HG02973 (cell line): ENCODE data around the gene SLC38A1.

Source experiments
- ATAC-seq: cut with Tn5 transposase; IDR thresholded peaks from one replicate; pipeline ENCODE4 v1.9.1; 2021; ENCODE audit warnings: moderate library complexity; ENCODE audit not compliant: unreplicated experiment

The SLC38A1 gene

DNA sequence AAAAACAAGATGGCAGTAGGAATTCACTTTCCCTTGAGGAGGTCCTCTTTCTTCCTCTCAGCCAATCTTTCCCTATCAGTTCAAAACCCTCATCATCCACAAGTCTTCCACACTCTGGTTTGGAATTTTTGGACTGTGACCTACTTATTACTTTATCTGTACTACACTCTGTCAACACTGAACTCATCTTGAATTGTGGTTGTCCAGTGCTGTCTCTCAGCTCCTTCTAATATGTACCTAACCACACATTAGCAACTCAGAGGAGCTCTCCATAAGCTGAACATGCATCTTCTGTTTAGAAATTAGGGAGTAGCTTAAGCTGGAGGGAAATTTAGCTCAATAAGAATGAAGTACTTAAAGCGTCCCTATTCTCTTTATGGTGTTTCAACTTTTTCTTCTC, 34.8 kb downstream of the SLC38A1 start:
- no peak for ATAC-seq

GRCh38 chr12:46233423-46233822, 35.4 kb downstream of the SLC38A1 start:
- ATAC-seq: no peak

DNA sequence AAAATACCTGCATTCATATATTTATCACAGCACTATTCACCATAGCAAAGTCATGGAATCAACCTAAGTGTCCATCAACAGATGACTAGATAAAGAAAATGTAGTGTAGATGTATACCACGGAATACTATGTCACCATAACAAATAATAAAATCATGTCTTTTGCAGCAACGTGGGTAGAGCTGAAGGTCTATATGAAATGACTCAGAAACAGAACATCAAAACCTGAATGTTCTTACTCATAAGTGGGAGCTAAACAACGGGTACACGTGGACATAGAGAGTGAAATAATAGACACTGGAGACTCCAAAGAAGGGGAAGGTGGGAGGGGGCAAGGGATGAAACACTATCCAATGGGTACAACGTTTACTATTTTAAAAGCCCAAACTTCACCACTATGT, 37.9 kb downstream of the SLC38A1 start:
- no peak for ATAC-seq

- no peak for ATAC-seq
Observed at GRCh38 chr12:46230306-46230705, 38.5 kb downstream of the SLC38A1 start.

- no peak for ATAC-seq
Observed at GRCh38 chr12:46227616-46228015, 41.2 kb downstream of the SLC38A1 start.

DNA sequence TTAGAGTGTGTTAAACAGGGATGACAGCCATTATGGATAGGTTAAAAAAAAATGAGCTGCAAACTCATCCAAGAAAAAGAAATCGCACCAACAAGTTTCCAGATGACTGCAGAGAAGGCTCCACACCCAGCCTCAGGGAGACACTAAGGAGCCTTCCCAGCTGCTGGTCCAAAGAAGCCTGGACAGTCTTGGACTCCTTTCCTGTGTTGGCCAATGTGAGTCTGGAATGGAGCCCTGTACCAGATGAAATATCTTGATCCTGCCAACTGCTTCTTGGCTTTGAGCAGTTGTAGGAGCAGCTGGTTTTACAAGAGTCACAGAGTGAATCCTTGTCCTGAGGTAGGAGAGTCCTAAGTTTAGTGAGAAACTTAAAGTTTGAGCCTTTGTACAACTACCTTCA, 44.5 kb downstream of the SLC38A1 start:
- ATAC-seq: no peak

GRCh38 chr12:46223047-46223446, 45.8 kb downstream of the SLC38A1 start:
- ATAC-seq: no peak

DNA sequence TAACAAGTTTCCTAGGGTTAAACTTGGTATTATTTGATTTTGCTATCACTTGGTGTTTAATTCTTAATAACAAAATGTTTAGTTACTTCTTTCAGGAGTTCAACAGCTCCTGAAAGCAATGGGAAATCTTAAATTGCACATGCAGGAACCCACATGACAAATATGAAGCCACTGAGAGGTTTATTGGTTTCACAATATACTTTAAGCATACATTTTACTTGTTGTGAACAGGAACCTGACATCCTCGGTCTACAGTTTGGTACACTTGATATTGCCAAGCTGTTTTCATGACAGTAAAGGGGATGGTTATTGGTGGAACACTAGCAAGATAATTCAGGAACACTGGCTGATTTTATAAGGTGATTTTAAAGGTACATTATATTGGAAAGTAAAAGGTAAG, 46.2 kb downstream of the SLC38A1 start:
- no peak for ATAC-seq

DNA sequence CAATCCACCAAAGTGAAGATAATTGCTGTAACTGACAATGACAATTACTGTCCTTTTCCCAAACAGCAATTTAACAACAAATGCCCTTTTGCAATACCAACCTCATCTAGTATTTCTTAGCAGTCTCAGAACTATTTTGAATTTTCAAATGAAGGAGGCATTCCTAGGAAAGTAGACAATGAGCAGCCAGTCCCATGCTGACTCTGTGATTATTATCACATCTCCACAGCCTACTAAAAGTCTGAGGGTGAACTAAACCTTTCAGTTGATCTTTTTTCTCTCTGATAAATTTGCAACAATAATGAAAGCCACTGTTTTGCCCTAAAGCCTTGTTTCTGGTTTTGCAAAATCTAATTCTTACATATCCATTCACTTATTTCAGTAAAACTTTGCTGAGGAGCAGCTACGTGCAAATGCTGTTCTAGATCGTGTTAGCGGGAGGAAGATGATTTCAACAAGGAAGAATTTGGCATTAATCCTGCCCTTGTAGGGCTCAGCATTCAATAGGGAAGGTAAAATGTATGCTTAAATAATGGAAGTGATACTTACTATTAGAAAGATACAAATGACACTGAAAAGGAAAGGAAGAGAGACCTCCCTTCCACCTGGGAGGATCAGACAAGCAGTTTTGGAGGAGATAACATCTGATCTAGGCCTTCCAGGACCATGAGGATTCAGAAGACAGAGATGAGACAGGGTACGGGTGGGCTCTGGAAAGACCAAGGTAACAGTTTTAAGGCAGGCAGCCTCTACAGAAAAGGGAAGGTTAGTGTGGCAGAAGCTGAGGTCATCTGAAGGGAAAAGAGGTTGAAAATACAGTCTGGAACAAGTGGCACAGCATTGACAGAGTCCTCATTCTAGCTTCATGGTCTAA, 47.4 kb downstream of the SLC38A1 start:
- no peak for ATAC-seq

- no peak for ATAC-seq
Observed at GRCh38 chr12:46219877-46220655, 48.8 kb downstream of the SLC38A1 start.

DNA sequence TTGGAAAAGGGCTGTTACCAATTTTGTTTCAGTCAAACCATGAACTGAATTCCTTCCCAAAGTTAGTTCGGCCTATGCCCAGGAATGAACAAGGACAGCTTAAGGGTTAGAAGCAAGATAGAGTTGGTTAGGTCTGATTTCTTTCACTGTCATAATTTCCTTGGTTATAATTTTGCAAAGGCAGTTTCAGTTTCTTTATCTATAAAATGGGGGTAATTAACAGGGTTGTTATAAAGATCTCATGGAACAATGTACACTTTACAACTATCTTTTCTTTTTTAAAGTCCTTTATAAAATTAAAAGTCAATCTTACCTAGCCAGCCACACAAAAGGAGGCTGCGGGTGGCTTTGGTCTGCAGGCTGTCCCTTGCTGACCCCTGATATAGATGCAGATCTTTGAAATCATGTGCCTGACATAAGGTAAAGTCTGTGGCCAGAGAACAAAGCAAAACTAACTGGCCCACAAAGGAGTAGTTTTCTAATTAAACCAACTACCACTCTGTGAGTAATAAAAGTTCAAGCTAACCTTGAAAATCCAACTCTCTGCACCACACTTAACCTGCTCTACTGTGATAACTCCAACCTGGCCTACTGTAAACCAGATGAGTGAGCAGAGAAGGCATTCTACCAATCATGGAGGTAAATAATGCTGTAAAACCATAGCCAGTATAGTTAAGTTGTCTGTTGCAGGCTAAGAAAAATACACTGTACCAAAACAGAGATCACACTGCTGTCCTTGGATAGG, 49.5 kb downstream of the SLC38A1 start:
- ATAC-seq: no peak

GRCh38 chr12:46218322-46219095, 50.3 kb downstream of the SLC38A1 start:
- no peak for ATAC-seq

DNA sequence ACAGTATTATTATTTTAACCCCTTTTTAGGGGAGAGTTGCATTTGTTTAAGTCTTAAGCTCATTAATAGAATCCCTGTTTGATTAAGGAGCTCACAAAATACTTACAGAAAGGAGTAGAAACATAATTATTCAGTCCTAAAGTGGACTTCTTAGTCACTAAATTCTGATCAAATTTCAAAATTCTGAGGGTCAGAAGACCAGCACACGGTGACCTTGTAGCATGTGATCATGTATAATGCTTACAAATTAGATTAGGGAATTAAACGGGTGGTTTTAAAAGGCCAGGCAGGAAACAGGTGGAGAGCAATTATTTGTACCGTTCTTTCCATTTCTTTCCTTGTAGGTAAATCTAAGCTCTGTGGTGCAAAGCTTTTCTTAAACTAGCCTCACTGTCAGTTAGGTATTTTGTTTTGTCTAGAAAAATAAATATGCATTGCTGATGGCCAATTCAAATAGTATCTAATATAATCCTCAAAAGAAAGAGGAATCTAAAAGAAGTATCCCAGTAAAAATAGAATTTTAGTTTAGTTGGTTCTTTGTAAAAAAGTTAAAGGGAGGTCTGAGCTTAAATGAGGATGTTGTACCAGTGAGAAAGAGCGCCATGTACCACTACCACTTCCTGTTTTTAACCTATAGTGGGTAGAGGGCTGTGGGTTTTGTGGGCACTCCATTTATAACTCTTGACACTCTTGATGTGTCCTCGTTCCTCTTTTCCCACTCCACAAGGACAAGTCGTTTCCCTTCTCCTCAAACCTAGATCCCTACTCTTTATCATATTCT, 51.1 kb downstream of the SLC38A1 start:
- peak; percentile 58 for ATAC-seq

DNA sequence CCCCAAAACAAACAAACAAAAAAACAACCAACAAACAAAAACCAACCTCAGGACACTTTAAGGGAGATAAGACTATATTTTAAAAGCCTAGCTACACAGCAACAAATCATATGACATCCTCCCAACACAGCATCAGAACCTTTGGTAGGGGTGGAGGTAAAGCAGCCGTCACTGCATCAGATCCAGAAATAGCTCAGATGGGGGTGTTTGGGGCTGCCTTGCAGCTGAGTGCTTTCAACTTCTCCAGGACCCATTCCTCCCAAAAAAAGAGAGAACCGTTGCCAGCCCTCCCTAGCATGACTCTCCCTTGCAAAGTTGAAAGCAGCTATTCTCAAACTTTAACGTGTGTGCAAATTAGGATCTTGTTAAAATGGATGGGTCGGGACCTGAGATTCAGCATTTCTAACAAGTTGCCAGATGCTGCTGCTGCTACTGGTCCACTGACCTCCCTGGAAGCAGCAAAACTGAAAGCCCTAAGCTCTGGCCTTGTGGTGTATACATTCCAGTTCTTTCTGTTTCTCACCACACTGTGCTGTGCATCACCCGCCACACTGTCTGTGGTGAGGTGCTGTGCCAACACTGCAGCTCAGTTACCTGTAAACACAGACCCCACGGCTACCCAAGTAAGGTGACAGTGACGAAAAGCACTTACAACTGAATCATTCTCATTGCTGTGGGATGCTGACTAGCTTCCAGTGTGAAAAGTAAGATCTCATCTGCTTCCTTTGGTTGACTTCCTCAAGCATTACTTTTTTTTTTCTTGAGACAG, 54.0 kb downstream of the SLC38A1 start:
- ATAC-seq: peak; percentile 60

DNA sequence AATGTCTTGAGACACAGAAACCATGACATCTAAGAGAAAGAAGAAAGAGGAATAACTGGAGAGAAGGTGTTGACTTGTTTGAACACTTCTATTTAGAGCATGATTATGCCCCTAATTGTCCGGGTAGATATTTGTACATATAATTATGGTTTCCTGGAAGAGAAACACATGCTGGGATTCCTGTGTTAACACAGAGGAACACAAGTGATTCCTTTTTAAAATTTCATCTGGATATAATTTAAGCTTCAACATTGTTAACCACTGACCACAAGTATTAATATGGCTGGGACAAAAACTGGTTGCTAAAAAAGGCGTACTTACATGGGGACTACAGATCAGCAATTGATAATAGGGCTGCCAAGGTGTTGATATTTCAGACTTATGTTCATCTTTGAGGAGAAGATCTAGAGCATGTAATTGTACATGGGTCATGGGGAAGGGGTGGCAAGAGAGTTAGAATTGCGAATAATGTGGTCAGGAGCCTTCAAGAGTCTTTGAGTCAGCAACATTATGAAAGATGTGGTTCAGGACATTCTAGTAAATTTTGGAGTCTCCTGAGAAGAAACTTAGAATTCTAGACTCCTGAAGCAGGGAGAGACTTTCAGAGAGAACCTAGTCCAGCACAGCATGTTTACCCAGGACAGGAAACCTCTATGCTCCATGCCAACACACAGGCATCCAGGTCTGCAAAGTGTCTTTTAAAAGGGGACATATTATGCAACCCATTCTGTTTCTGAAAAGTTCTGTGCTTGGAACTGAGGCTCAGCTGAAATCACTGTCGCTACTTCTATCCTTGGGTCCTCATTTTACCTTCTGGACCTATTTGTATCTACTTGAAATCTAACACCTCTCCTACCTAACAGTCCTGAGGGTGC, 56.5 kb downstream of the SLC38A1 start:
- ATAC-seq: no peak

- no peak for ATAC-seq
Observed at GRCh38 chr12:46210873-46211439, 57.9 kb downstream of the SLC38A1 start.

GRCh38 chr12:46209914-46210872, 58.6 kb downstream of the SLC38A1 start:
- peak; percentile 65 for ATAC-seq
